Type B pancreatic cell (in vitro differentiated cells): Measurements from ENCODE around the gene GPC6. TPM values are rescaled to one million over a fixed set of nuclear protein-coding genes. Genes with fewer than 3 reads are reported as not detected.

Experiments used
- DNase-seq: peaks from one replicate; pipeline ENCODE4 v3.0.0; 2021; ENCODE audit warnings: mixed read lengths; ENCODE audit not compliant: unreplicated experiment; ENCODE audit errors: extremely low spot score
- H3K27ac Mint-ChIP-seq: 2 replicates; pipeline ENCODE4 v1.8.0; 2021; ENCODE audit warnings: mild to moderate bottlenecking, mixed read lengths
- H3K27me3 Mint-ChIP-seq: 2 replicates; pipeline ENCODE4 v1.8.0; 2021; ENCODE audit warnings: mixed read lengths
- H3K36me3 Mint-ChIP-seq: 2 replicates; pipeline ENCODE4 v1.8.0; 2021; ENCODE audit warnings: mixed read lengths
- H3K4me1 Mint-ChIP-seq: one replicate; pipeline ENCODE4 v1.8.0; 2021; ENCODE audit warnings: mixed read lengths; ENCODE audit not compliant: unreplicated experiment
- H3K4me3 Mint-ChIP-seq: 2 replicates; pipeline ENCODE4 v1.8.0; 2021; ENCODE audit warnings: mild to moderate bottlenecking, mixed read lengths
- H3K9me3 Mint-ChIP-seq: 2 replicates; pipeline ENCODE4 v1.8.0; 2021; ENCODE audit warnings: mixed read lengths
- CTCF ChIP-seq: fragments of 200-600 bp; sonication (generic); conservative IDR thresholded peaks from 2 replicates; pipeline ENCODE4 v1.5.0; 2021; ENCODE audit warnings: antibody characterized with exemption, mild to moderate bottlenecking
- total RNA-seq: library from RNA; stranded (reverse); gene quantifications from 2 replicates; pipeline ENCODE4 v1.2.1, GENCODE V29; 2021; ENCODE audit warnings: low replicate concordance

The GPC6 gene
- total RNA-seq, 1 donor from 2014 or later: 30.5 TPM

DNA sequence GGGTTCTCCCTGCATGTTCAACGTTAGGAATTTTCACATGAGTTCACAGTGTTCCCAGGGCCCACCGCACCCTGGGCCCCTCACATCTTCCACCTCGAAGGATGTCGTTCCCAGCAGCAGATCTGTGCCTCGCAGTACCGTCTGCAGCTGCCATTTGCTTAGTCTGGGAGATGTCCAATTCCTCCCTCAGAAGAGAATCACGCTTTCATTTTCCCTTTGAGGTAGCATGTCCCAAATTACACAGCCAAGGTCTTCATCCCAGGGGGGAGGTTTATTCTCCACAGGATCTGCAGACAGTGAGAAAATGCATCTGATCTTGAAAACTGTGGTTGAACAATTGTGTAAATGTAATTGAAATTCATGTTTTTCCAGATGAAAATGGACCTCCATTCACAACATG, 1102.7 kb downstream of the GPC6 start:
- DNase-seq: no peak
- no peak for TF ChIP-seq CTCF
- H3K4me1 Mint-ChIP-seq: peaks cover 39% of the 10 kb centered on the region
- no peaks in the 10 kb centered on the region for H3K27me3 Mint-ChIP-seq
- H3K9me3 Mint-ChIP-seq: peaks cover 7% of the 10 kb centered on the region
- no peak overlapping the region for H3K27ac Mint-ChIP-seq
- no peak overlapping the region for H3K4me3 Mint-ChIP-seq
- peaks cover 4% of the 10 kb centered on the region for H3K36me3 Mint-ChIP-seq

DNA sequence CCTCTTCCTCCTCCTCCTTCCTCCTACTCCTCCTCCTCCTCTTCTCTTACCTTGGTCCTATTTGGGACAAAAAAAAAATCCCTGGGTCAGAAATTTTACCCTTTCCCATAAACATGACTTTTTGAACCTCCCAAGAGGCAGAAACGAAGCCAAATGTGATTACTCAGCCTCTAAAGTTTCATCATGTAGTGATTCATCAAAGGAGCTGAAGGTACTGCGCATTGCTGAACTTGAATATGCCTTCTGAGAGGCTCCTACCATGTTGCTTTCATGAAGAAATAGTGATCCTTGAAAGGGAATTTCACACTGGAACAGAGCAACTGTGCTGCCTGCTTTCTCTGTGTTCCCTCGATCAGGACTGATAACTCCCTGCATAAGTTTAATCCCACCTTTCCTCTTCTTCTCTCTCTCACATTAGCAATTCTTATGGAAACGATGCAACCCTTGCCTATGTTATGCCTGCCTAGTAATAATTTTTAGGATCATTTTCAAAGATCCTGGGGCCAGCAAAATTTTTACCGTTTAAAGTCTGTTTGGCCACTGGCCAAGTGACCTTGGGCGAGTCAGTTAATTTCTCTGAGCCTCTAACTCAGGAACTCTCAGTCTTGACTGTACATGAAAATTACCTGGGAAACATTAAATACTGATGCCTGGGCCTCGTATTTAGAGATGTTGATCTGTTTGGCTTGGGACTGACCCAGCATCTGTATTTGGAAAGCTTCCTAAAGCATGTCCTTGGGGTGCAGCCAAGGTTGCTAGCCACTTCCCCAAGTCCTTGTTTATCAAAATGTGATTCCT, 1103.3 kb downstream of the GPC6 start:
- no peak for DNase-seq
- Mint-ChIP-seq H3K27me3 (no peaks in the 10 kb centered on the region), H3K4me1 (peaks cover 39% of the 10 kb centered on the region), H3K36me3 (peaks cover 4% of the 10 kb centered on the region), H3K9me3 (peaks cover 7% of the 10 kb centered on the region), H3K4me3 (no peak overlapping the region), H3K27ac (no peak overlapping the region)
- no peak for TF ChIP-seq CTCF

GRCh38 chr13:94330552-94331071, 1104.0 kb downstream of the GPC6 start:
- DNase-seq: no peak
- Mint-ChIP-seq H3K4me3 (no peak overlapping the region), H3K9me3 (peaks cover 7% of the 10 kb centered on the region), H3K27ac (no peak overlapping the region), H3K27me3 (no peaks in the 10 kb centered on the region), H3K4me1 (peaks cover 39% of the 10 kb centered on the region), H3K36me3 (peaks cover 4% of the 10 kb centered on the region)
- TF ChIP-seq CTCF: no peak

GRCh38 chr13:94331281-94331680, 1104.7 kb downstream of the GPC6 start:
- no peak for DNase-seq
- Mint-ChIP-seq H3K27ac (no peak overlapping the region), H3K36me3 (peaks cover 4% of the 10 kb centered on the region), H3K4me1 (peaks cover 39% of the 10 kb centered on the region), H3K27me3 (no peaks in the 10 kb centered on the region), H3K9me3 (peaks cover 7% of the 10 kb centered on the region), H3K4me3 (no peak overlapping the region)
- TF ChIP-seq CTCF: no peak

DNA sequence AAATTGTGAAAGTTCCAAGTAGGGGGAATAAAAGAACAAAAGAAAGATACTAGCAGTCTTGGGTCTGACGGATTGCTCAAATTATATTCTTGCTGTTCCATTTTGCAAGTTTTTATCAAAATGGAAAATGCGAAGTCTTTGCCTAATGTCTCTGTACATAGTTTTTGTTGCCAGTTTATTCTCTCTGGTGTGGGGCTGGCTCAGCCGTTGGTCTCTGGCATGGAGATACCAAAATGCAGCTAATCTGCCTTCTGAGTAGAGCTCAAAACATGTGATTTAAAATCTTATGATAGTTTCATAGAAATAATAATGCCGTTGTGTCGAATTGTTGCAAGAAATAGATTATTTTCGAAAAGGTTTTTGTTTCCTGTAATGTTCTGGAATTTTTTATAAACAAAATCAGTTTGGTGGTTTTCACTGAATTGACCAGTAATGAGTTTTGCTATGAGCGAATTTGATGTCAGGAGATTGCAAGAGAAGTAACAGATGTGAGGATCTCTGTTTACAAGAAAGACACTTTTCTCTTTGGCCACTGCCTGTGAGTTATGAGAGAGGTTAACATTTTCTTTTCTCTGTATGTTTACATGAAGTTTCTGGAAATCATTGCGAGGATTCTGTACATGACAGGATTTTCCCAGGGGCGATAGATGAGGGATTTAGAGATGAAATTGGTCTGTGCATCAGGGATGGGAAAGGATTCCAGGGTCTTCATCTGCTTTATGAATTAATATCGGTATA, 1105.9 kb downstream of the GPC6 start:
- H3K27me3 Mint-ChIP-seq: no peaks in the 10 kb centered on the region
- H3K36me3 Mint-ChIP-seq: no peaks in the 10 kb centered on the region
- H3K4me3 Mint-ChIP-seq: no peak overlapping the region
- H3K4me1 Mint-ChIP-seq: peaks cover 31% of the 10 kb centered on the region
- TF ChIP-seq CTCF: no peak
- peaks cover 7% of the 10 kb centered on the region for H3K9me3 Mint-ChIP-seq
- DNase-seq: no peak
- H3K27ac Mint-ChIP-seq: no peak overlapping the region
